GM23248 (cell line): ENCODE results near the gene ACVR1B.

Experiments used
- EZH2 ChIP-seq: fragments of 200-600 bp; sonication (generic); IDR thresholded peaks from 2 replicates; pipeline ENCODE4 v1.6.1; 2018; ENCODE audit warnings: antibody characterized with exemption, mild to moderate bottlenecking; ENCODE audit not compliant: insufficient read depth, poor library complexity, severe bottlenecking
- EZH2phosphoT487 ChIP-seq: fragments of 200-600 bp; sonication (generic); IDR thresholded peaks from 2 replicates; pipeline ENCODE4 v1.6.1; 2018; ENCODE audit warnings: antibody characterized with exemption, moderate library complexity, mild to moderate bottlenecking, low read depth; ENCODE audit not compliant: insufficient read depth

DNA sequence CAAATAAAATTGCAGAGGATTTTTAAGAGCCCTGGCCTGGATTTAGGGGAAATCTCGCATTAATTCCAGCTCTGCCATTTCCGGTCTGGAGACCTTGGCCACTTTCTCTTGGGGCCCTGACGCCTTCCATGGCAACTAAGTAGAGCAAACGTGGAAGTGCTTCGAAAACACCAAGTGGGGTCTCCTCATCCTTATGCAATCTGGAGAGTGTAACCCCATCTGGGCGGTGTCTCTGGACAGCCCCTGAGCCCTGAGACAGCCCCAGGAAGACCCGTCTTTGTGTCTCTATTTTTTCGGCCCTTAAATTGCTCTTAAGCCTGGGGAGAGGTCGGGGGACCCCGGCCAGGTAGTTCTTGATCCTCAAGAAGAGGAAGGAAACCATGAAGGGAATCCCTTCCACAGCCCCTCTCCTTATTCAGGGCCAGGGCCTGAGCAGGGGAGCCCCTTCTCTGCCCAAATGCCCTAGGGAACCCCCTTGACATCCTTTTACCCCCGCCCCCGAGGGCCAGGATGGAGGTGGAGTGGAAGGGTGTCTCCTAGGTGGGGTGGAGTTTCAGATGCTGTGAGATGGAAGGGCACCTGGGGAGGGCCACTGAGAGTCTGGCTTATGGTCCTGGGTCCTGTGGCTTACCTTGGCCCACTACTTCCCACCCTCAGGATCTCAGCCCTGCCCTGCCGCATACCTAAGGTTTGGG is 82.1 kb downstream of the ACVR1B start:
- no peak for TF ChIP-seq EZH2
- TF ChIP-seq EZH2phosphoT487 = no peak
